Progenitor cell of endocrine pancreas (in vitro differentiated cells): ENCODE measurements around the gene PPP2R2C. TPM values are rescaled to one million over a fixed set of nuclear protein-coding genes. Genes with fewer than 3 reads are reported as not detected.

Experiments
- DNase-seq: peaks from one replicate; pipeline ENCODE4 v3.0.0; 2021; ENCODE audit warnings: low spot score; ENCODE audit not compliant: unreplicated experiment
- H3K27ac Mint-ChIP-seq: 2 replicates; pipeline ENCODE4 v1.8.0; 2021; ENCODE audit warnings: mild to moderate bottlenecking, moderate library complexity, mixed read lengths
- H3K27me3 Mint-ChIP-seq: 2 replicates; pipeline ENCODE4 v1.8.0; 2021; ENCODE audit warnings: mixed read lengths
- H3K36me3 Mint-ChIP-seq: 2 replicates; pipeline ENCODE4 v1.8.0; 2022; ENCODE audit warnings: mixed read lengths; ENCODE audit not compliant: insufficient read depth
- H3K4me1 Mint-ChIP-seq: 2 replicates; pipeline ENCODE4 v1.8.0; 2021; ENCODE audit warnings: low read depth, mixed read lengths
- H3K4me3 Mint-ChIP-seq: 2 replicates; pipeline ENCODE4 v1.8.0; 2021; ENCODE audit warnings: low read depth, mild to moderate bottlenecking, moderate library complexity, mixed read lengths
- H3K9me3 Mint-ChIP-seq: 2 replicates; pipeline ENCODE4 v1.8.0; 2021; ENCODE audit warnings: low read depth, mixed read lengths
- total RNA-seq: library from RNA; stranded (reverse); gene quantifications from 2 replicates; pipeline ENCODE4 v1.2.1, GENCODE V29; 2021
- TF ChIP-seq, protein P1 (sequence below): fragments of 200-600 bp; sonication (generic); IDR thresholded peaks from one replicate; pipeline ENCODE4 v1.5.0; 2021; ENCODE audit warnings: antibody characterized with exemption, mild to moderate bottlenecking; ENCODE audit not compliant: unreplicated experiment

PPP2R2C gene
- total RNA-seq, 1 donor from 2014 or later: 0.19 TPM

DNA sequence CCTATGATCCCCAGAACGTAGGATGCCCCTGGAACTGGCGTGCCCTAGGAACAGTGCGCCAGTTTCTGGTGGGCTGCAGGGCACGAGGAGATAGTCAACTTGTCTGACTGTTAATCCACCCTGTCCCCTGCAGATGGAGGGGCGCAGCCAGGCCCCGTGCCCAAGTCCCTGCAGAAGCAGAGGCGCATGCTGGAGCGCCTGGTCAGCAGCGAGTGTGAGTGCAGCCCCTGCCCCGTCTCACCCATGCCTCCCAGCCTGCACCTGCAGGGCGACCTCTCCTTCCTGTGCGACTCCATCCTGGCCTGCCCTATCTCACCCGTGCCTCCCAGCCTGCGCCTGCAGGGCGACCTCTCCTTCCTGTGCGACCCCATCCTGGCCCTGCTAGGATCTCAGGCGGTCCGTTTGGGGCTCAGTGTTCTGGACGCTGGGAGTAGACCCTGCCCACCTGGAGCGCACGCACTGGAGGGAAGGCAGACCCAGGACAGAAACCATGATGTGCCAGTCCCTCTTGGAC, 180.6 kb downstream of the PPP2R2C start:
- TF ChIP-seq, protein P1, sequence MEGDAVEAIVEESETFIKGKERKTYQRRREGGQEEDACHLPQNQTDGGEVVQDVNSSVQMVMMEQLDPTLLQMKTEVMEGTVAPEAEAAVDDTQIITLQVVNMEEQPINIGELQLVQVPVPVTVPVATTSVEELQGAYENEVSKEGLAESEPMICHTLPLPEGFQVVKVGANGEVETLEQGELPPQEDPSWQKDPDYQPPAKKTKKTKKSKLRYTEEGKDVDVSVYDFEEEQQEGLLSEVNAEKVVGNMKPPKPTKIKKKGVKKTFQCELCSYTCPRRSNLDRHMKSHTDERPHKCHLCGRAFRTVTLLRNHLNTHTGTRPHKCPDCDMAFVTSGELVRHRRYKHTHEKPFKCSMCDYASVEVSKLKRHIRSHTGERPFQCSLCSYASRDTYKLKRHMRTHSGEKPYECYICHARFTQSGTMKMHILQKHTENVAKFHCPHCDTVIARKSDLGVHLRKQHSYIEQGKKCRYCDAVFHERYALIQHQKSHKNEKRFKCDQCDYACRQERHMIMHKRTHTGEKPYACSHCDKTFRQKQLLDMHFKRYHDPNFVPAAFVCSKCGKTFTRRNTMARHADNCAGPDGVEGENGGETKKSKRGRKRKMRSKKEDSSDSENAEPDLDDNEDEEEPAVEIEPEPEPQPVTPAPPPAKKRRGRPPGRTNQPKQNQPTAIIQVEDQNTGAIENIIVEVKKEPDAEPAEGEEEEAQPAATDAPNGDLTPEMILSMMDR: no peak
- H3K27ac Mint-ChIP-seq: no peak overlapping the region

DNA sequence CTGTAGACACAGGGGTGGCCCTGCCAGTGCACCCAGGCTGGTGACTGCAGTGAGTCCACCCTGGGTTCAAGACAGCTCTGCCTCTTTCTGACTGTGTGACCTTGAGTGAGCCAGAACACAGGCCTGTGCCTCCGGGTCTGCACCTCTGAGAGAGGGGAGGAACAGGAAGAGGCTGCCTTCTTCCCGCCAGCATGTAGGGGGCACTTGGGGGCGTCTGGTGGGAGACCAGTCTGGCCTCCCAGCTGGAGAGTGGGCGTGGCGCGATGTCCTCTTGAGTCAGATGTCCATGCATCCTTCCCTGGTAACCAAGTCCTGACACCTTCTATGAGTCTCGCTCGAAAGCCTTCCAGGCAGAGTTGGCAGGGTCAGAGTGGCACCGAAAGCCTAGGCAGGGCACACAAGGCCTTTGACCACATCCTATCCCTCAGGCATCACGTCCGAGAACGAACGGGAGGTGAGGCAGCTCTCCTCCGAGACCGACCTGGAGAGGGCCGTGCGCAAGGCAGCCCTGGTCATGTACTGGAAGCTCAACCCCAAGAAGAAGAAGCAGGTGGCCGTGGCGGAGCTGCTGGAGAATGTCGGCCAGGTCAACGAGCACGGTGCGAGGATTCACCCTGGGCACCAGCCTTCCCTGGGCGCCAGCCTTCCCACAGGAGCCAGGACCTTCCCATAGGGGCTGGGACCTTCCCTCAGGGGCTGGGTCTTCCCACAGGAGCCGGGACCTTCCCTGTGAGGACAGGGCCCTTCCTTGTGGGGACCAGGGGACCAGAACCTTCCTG, 181.5 kb downstream of the PPP2R2C start:
- Mint-ChIP-seq H3K4me3 (no peak overlapping the region), H3K36me3 (peaks cover 15% of the 10 kb centered on the region), H3K9me3 (no peaks in the 10 kb centered on the region), H3K27me3 (no peaks in the 10 kb centered on the region), H3K4me1 (no peaks in the 10 kb centered on the region), H3K27ac (no peak overlapping the region)
- no peak for DNase-seq
- TF ChIP-seq, protein P1: no peak

More for the DNA sequence above, 180.6 kb downstream of the PPP2R2C start:
- no peak for DNase-seq
- Mint-ChIP-seq H3K4me3 (no peak overlapping the region), H3K4me1 (no peaks in the 10 kb centered on the region), H3K36me3 (peaks cover 14% of the 10 kb centered on the region), H3K9me3 (no peaks in the 10 kb centered on the region), H3K27me3 (no peaks in the 10 kb centered on the region)

DNA sequence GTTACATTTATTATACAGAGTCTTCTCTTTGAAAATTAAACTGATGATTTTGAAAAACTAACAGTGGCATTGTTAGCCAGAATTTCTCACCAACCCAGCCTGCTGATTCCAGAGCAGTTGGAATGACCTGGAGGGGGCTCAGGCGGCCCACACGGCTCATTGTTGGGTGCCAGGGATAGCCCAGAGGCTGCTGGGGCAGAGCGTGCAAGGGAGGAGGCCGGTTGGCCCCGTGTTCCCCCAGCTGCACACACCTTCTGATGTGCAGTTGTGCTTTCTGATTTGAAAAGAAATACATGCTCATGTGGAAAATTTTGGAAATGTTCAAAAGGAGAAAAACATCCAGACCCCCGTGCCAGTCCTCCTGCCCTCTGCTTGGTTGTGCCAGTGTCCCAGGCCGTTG, 182.2 kb downstream of the PPP2R2C start:
- Mint-ChIP-seq H3K27ac (no peak overlapping the region), H3K36me3 (peaks cover 15% of the 10 kb centered on the region), H3K4me1 (no peaks in the 10 kb centered on the region), H3K27me3 (no peaks in the 10 kb centered on the region), H3K4me3 (no peak overlapping the region), H3K9me3 (no peaks in the 10 kb centered on the region)
- TF ChIP-seq, protein P1: no peak
- DNase-seq: no peak

DNA sequence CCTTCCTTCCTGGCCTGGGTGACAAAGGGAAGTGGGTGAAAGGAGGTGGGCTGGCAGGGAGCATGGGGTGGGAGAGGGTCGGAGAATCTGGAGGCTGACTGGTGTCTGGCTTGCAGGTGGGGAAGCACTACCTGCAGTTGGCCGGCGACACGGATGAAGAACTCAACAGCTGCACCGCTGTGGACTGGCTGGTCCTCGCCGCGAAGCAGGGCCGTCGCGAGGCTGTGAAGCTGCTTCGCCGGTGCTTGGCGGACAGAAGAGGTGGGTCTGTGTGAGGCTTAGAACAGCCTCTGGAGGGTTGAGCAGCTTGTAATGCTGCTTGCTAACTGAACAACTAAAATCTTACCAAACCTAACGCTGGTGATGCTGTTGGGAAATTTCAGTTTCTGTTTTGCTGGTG, 183.5 kb downstream of the PPP2R2C start:
- Mint-ChIP-seq H3K4me3 (no peak overlapping the region), H3K27ac (no peak overlapping the region), H3K9me3 (no peaks in the 10 kb centered on the region), H3K36me3 (peaks cover 8% of the 10 kb centered on the region), H3K27me3 (no peaks in the 10 kb centered on the region), H3K4me1 (no peaks in the 10 kb centered on the region)
- TF ChIP-seq, protein P1: no peak
- no peak for DNase-seq

DNA sequence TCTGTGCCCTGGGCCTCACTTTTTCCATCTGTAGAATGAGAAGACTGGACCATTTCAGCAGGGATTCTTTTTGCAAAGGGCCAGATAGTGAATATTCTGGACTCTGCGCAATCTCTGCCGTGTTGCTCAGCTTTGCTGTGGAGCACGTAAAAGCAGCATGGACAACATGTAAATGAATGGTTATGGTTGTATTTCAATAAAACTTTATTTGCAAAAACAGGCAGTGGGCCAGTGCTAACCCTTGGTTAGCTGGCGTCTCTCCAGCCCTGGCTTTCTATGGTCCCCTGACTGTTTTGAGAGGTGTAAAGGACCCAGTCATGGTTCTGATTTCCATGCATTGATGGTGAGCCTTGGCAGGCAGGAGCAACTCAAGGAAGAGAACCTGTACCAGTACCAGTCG, 184.1 kb downstream of the PPP2R2C start:
- no peak for DNase-seq
- TF ChIP-seq, protein P1: no peak
- Mint-ChIP-seq H3K36me3 (peaks cover 8% of the 10 kb centered on the region), H3K9me3 (no peaks in the 10 kb centered on the region), H3K4me3 (no peak overlapping the region), H3K27ac (no peak overlapping the region), H3K4me1 (no peaks in the 10 kb centered on the region), H3K27me3 (no peaks in the 10 kb centered on the region)
